ENCODE measurements around the gene PHLDB2.

PHLDB2 gene

DNA sequence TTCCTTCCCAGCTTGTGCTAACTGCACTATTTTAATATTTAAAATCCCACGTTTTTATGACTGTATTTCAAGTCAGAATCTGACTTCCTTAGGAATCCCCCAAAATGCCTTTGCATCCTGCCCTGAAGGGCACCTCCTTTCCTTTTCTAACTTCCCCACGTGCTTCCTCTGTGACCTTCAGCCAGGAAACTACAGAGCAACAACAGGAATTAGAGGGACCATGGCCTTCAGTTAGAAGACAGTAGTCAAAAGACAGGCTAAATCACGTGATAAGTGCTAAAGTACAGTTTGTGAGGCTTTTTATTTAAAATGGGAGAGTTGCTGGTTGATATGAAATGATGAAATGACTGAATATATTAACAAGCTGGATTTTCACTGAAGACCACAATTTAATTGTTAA, 108.0 kb downstream of the PHLDB2 start:
- no peak for DNase-seq

DNA sequence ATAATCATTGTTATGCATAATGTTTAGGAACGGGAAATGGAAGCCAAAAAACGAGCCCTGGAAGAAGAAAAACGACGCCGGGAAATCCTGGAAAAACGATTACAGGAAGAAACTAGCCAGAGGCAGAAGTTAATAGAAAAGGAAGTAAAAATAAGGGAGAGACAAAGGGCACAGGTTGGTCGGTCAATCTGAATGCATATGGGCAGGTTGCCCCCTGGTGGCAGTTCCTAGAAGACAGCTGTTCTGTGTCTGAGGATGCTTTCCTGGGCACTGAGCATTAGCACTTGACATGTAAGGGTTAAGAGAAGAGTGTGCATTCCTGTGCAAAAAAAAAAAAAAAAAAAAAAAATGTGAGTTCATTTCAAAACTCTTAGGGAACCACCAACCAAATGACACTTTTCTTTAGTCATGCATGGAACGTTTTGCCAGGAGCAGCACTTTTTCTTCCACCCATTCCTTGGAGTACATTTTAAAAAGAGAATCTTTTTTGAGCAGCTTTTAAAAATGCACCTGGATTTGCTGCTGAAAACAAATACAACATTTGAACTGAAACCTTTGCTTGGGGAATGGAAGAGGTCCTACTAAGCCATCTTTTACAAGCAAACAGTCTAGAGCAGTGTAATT, 108.7 kb downstream of the PHLDB2 start:
- DNase-seq, result peak; percentile 90

DNA sequence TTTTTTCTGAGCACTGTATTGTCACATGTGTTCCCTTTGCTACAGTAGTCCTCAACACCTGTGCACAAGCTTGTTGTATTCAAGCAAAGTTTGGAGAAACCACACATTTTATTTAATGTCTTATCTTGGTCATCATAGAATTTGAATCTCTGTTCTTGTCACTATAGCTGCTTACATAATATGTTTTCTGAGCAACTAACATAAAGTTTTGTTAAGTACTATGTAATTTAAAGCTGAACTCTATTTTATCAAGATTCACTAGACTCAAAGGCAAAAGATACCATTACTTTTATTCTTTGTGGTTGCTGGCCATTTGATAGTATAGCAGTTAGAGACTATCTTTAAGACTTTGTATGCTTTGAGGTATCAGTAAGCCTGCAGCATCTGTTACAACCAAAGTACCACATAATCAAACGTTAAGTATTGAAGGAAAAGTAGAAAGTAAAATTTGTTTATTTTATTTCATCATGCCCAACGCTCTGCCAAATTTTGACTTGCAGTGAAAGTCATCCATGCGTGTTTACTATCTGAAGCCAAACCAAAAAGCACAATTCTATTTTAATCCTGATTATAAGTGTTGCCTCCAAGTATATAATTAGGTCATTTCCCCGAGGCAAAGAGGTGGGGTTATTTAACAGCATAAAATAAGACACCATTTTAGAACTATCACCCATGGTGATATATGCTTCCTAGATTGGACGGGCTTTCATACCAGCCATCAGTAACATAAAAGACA, 109.4 kb downstream of the PHLDB2 start:
- no peak for DNase-seq

DNA sequence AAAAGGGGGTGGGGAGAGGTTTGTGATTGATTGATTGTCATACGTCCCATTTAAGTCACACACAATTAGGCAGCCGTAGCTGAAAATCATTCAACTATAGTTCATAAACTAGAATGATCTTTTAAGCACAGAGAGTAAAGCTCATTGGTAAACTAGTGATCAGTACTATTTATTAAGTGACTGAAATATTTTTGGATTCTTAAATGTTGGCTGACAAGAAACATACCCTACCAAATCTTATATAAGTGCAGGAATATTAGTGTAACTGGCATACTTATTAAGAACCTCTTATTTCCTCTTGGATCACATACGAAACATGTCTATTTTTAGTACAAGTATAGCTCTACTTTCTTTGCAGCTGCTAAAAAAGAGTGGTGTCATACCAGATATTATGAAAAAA, 111.3 kb downstream of the PHLDB2 start:
- no peak for DNase-seq

DNA sequence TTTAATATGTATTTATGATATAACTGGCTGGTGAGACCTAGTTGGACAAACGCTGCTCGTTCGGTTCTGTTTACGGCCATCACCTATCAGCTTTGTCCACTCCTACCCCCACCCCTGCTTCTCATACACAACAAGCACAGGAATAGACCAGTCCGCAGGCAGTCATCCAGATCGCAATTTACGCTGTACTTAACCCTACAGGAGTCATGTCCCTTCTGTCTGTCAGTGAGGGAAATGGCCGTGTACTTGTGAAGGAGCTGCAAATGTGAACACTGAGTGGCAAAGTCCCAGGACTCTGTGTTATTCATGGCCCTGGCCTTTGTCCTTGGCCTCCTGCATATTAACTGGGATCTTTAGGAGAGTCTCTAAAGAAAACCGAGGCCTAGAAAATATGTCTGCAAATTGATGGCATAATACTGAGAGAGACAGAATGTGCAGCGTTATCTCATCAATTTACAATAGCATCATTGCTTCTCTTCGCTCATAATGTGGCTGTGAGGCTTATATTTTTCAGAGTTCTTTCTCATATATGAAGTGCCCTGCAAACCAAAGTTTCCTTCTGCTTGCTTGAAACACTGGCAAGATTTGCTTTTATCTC, 112.6 kb downstream of the PHLDB2 start:
- DNase-seq, result no peak

DNA sequence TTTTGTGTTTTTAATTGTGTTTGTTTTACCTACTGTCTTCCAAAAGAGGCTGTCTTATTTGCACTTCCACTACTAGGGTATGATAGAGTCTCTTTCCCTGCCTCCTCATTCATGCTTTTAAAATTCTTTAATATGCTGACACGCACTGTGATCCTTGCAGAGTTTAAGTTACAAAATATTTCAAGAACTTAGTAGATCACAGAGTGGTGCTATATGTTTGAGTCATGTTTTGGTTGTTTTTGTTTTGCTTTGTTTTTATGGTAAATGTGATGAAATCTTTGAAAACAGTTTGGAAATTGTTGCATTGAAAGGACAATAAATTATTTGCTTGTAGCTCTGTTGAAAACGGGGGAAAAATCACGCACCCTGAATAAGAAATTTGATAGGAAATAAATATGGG, 113.8 kb downstream of the PHLDB2 start:
- no peak for DNase-seq

- no peak for DNase-seq
Measured at GRCh38 chr3:111975131-111975530, 116.1 kb downstream of the PHLDB2 start.

- DNase-seq, result no peak
Measured at GRCh38 chr3:111976254-111976653, 117.2 kb downstream of the PHLDB2 start.

DNA sequence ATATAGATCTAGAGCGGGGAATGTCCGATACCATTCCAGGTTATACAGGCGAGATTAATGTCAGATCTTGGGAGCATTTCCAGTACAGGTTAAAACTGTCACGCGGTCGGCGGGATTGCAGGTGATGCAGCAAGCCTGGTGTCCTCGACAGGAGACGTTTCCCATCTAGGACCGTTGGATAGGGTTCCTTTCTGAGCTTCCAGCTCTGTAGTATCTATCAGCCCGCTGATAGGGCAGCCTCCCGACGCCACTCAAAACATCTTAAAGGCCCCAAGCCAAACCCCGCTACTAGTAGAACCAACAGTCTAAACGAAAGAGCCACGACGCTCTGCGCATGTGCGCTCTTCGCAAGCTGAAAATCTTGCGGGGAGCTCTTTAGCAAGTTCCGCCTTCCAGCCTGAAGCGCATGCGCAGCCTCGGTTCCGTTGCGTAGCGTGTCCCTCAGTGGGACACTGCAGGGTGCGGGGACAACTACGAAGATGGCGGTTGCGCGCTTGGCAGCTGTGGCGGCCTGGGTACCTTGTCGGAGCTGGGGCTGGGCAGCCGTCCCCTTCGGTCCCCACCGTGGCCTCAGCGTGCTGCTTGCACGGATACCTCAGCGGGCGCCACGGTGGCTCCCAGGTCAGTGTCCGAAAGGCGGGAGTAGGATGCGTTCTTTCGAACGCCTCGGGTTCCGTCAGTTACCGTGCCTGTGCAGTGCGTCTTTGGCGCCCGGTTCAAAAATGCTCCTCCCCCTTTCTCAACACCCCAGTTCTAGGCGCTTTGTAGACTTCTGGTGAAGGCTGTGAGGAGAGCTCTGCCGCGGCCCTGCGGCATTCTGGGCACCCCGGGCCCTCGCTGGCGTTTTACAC, 119.7 kb downstream of the PHLDB2 start, which contains the start of gene ABHD10:
Gene ABHD10 (plus strand): TSS at position 444 of the 851 bp plus-strand sequence. CDS start 36 bp downstream, at position 480.
- DNase-seq, result peak; percentile 99

DNA sequence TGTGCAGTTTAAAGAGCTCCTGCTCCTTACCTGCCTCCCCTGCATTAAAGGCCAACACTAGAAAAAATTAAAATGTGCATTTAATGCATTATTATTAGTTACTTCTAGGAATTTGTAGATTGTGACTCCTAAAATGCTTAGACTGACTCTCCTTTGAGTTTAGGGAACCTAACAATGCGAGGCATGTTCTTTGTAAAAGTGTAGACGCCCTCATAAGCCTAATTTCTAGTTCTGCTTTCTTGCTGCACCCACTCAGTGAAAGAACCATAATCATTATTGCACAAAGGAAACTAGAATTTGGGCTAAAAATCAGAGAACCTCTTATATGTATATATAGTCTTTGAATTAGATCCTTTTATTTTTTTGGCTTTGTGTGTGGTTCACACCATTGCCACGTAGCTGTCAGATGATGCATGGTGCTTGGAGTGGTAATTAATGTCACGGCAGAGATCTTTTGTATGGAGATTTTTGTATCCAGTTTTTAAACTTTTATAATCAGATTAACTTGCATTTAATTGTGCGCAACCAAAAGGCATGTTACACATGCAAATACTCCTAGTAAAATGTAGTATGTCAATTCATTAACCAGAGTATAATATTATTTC, 120.5 kb downstream of the PHLDB2 start:
- no peak for DNase-seq

DNA sequence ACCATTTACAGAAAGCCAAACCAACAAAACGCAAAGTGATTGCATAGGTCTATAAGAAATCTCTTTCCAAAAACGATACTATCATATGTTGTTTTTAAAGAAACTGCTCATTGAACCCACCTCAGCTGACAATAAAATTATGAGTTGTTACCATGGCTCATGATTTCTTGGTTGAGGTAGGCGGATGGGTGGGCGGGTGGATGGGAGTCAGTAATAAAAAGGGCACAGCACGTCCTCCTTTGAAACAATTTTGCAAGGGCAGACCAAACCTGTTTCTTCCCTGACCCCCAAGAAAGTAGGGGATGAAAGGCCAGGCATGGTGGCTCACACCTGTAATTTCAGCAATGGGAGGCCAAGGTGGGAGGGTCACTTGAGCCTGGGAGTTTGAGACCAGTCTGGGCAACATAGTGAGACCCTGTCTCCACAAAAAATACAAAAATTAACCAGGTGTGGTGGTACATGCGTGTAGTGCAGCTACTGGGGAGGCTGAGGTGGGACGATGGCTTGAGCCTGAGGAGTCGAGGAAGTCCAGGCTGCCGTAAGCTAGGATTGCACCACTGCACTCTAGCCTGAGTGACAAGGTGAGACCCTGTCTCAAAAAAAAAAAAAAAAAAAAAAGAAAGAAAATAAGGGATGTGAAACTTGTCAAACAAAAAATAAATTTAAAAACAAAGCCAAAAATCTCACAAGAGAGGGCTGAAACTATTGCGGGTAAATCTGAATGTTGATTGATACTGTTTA, 121.8 kb downstream of the PHLDB2 start:
- DNase-seq, result peak; percentile 53

- DNase-seq, result no peak
Measured at GRCh38 chr3:111981457-111981763, 122.3 kb downstream of the PHLDB2 start.

DNA sequence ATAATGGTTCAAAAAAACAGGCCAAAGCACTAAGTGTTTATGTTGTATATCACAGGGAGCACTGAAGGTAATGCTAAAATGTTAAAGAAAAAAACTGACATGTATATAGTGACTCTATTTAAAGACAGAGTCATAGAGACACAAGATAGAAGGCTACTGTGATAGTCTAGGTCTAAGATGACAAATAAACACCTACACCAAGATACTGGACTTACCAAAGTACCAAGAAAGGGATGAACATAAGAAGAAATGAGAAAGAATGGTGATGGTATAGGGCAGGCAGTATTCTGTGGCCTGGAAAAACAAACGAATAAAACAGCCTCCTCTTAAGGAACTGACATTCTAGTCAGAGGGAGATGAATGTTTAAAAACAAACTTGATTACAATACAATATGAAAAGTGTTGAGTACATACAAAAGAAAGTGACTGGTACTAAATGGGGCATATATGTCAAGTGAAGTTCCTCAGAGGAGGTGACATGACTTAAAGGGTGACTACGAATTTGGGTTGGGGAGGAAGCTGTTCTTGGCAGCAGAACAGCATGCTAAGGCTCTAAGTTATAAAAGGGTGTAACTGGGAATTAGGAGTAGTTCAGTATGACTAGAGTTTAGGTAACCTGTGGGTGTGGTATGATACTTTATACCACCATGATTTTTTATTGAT, 125.7 kb downstream of the PHLDB2 start:
- DNase-seq, result no peak

DNA sequence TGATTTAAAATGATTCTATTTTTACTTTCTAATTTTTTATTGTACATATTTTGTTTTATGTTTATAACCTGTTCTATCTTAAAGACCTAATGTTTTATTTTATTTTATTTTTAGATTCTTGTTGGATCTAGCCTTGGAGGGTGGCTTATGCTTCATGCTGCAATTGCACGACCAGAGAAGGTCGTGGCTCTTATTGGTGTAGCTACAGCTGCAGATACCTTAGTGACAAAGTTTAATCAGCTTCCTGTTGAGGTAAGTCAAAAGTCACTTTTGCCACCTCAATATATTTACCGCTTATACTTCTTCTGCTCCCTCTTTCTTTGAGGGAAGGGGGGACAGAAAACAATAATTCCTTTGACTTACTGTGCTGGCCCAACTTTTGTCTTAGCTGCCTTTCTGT, 127.7 kb downstream of the PHLDB2 start:
- DNase-seq, result no peak

- no peak for DNase-seq
Measured at GRCh38 chr3:111989061-111989678, 130.1 kb downstream of the PHLDB2 start.

DNA sequence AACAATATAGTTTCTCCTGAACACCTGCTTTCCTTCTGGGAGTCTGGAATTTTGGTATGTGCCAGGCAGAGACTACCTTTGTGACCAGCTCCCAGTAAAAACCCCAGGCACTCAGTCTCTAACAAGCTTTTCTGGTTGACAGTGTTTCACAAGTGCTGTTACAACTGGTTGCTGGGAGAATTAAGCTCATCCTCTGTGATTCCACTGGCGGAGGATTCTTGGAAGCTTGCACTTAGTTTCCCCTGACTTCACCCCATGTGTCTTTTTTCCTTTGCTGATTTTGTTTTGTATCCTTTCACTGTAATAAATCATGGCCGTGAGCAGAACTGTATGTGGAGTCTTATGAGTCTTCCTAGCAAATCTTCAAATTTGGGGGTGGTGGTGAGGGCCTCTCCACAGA, 134.0 kb downstream of the PHLDB2 start:
- DNase-seq, result no peak

GRCh38 chr3:111998636-111999483, 139.8 kb downstream of the PHLDB2 start, which contains the start of gene TAGLN3:
TAGLN3 (plus strand) TSS chr3:111998922; CDS start chr3:111999423, 501 bp downstream.
- DNase-seq, result peak; percentile 12

DNA sequence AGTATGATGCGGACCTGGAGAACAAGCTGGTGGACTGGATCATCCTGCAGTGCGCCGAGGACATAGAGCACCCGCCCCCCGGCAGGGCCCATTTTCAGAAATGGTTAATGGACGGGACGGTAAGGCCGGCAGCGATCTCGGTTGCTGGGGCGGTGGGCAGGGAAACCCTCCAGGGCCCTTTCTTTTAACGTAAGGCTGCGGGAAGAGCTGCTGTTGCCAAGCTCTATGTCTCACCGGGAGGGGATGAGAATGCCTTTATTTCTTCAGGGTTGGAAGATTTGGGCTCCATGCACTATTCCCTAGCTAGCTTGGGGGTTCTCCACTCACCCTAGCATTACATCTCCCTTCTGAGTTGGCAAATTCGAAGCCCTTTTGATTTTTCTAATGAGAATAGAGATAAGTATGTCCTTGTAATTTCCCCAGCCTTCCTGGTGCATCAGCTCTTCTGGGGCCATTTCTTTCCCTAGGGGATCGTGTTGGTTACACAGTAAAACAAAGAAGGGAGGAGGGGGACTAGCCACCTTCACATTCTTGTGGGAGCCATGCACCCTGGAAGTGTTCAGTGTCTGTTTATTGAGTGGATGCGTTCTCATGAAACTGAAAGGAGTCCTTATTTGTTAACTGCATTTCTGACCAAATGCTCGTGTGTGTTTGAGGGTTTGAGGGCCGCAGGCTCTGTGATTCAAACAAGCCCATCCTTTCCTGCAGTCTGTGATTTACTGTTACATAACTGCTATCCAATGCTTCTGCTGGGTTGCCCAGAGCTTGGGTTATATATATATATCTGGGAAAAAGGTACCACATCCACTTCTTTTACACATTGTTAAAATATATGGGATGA, 140.6 kb downstream of the PHLDB2 start:
- no peak for DNase-seq

DNA sequence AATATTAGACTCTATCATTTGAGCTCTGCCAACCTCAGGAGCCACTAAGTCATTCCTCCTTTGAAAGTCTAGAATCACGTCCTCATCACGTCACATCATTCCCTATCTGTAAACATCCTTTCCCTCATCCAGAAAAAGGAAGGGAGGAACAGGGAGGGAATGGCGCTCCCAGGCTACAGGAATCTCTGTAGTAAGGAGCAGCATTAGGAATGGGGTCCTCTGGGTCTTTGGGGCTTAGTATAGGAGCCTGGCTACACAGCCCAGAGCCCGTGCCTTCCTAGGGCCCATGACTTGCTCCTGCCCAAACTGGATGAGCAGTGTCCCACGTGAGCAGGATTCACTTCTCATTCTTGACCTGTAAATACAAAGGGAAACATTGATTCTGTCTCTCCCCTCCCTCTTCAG, 141.3 kb downstream of the PHLDB2 start:
- DNase-seq, result no peak

Data from activated CD4-positive, alpha-beta T cell treated with anti-CD3 and anti-CD28 coated beads for 48 hours (primary cell).